Right kidney (tissue), 1 donor: Measurements from ENCODE around the gene ZMIZ1.

Experiments used
- DNase-seq: peaks from one replicate; pipeline ENCODE4 v3.0.0-alpha.2; 2016

ZMIZ1 gene

GRCh38 chr10:79065091-79065551 lies 3.6 kb upstream of the ZMIZ1 start:
- DNase-seq: no peak

DNA sequence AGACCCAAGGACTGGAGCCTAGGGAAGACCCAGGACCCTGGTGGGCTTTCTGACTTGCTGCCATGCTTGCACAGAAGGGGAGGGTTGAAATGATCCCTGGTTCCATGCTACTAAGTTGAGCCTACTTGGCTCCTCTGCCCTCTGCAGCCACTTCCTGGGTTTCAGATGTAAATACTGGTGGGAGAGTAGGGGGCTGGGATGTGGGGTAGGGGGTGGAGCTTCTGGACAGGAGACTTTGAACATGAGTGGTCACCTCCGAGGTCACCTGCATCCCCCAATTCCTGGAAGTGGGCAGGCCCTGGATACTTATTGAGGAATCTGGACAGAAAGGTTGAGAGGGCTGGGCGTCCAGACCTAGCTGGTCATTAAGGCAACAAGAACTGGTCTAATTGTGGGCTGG lies 2.9 kb upstream of the ZMIZ1 start:
- no peak for DNase-seq

GRCh38 chr10:79066411-79067240 lies 2.1 kb upstream of the ZMIZ1 start:
- DNase-seq: peak; percentile 82

DNA sequence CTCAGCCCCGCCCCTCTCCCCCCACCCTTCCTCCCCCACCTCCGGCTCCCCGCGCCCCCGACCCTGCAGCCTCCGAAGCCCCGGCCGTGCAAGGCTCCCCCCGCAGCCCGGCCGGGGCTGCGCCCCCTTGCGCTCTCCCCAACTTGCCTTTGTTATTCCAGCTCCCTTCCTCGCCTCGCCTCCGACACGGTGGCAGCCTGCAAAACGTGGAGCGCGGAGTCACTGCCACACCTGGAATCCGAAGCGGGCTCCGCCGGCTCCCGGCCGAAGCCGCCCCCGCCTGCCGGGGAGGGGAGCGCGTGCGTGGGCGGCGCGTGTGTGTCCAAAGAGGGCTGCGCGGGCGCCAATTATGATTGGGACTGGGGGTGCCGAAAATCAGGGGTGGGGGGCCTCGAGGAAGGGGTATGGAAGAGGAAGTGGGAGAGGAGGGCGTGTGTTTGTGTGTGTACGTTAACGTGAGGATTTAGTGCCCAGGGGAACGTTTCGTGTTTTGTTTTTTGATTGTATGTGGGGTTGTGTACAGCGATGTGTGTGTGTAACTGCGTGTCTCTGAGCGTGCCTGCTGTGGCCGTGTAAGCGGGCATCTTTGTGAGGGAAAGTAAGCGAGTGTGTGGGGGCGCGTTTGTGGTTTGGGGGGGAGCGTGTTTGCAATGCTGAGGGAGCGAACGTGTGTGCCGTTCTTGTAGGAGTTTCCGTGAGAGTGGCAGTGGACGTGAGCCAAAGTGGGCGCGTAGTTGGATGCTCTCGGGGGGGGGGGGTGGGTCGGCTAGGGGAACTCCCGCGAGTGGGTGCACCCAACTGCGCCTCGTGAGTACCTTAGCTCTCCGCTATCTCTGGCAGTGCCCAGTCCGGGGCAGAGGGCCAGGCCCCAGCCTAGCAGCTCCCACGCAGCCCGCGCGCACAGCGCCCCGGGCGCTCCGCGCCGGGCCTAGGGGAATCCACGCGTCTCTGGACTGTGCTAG lies 1.2 kb upstream of the ZMIZ1 start:
- peak; percentile 93 for DNase-seq

- DNase-seq: no peak
Measured at GRCh38 chr10:79068203-79068561, 584 bp upstream of the ZMIZ1 start.

DNA sequence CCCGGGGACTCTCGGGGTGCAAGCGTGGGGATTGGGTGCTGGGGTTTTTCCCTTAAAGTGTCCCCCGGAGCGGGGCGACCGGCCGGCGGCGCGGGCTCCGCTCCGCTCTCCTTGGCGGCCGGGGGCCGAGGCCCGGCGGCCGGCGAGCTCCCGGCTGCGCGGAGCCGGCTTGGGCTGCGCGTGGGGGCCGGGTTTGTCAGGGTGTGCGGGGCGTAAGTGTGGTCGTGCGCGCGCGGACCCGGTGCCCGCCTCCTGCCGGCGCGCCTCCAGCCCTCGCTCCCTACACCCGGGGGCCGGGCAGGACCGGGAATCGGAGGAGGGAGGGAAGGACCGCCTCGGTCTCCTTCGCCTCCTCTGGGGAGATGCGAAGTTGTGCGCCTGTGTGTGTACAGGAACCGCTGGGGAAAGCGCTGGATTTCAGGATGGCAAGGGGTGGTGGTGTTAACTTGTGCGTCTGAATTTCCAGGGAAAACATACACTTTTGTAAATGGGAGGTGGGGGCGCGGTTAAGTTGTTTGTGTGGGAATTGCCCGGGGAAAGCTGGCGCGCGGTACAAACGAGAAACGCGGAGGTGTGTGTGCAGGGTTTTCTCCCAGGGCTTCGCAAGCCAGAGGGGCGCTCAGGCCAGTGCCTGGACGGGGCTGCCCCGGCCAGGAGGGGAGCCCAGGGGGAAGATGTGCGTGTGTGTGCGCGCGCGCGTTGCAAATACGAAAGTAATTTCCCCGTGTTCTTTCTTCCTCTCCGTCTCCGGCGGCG lies 737 bp downstream of the ZMIZ1 start:
- DNase-seq: peak; percentile 88

GRCh38 chr10:79070081-79070605 lies 1.4 kb downstream of the ZMIZ1 start:
- DNase-seq: peak; percentile 82

DNA sequence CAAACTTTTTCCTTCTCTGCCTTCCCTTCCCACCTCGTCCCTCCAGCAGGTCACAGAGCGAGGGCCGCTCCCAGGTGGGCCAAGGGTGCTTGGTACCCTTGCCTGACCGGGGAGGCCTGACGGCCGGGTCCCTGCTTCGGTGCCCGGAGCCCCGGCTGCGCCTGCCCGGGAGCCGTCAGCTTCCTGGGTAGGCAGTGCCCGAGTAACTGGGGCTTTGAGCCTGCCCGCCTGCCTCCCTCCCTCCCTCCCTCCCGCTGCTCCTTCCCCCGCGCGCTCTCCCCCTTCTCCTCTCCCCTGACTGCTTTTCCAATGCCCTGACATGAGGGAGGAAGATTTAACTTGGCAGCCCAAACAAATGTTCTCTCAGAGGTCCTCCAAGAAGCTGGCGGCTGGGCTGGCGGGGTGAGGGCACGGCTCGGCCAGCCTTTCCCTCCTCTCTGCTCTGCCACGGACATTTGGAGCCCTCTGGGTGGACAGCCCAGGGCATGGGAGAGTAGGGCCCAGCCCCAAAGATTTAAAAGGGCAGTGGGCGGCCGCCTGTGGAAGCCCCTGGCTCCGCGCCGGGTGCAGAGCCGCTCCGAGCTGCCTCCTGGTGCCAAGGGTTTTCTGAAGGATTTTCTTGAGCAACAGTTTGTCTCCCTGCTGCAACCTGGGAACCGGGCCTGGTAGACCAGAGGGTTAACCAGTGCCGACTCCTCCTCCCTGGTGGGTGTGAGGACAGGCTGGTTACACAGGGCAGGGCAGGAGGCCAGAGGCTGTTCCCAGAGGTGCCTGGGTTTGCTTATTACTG lies 2.0 kb downstream of the ZMIZ1 start:
- peak; percentile 89 for DNase-seq

- DNase-seq: no peak
Measured at GRCh38 chr10:79071396-79071923, 2.7 kb downstream of the ZMIZ1 start.

DNA sequence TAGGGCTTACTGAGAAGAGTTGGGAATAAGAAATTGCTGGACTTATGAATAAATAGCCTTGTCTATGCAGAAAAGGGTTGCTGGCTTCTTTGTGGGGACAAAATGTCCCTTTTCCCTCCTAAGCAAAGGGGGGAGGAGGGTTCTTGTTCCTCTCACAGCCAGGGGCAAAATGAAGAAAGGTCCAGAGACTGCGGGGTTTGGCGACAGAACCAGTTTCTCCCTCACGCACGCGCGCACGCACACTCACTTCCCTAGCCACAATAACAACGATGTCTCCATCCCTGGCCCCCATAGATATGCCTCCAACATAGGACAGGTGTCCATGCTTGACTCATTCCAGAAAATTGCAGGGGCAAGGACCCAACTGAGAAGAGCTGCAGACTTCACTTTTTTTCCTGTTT lies 3.3 kb downstream of the ZMIZ1 start:
- no peak for DNase-seq

DNA sequence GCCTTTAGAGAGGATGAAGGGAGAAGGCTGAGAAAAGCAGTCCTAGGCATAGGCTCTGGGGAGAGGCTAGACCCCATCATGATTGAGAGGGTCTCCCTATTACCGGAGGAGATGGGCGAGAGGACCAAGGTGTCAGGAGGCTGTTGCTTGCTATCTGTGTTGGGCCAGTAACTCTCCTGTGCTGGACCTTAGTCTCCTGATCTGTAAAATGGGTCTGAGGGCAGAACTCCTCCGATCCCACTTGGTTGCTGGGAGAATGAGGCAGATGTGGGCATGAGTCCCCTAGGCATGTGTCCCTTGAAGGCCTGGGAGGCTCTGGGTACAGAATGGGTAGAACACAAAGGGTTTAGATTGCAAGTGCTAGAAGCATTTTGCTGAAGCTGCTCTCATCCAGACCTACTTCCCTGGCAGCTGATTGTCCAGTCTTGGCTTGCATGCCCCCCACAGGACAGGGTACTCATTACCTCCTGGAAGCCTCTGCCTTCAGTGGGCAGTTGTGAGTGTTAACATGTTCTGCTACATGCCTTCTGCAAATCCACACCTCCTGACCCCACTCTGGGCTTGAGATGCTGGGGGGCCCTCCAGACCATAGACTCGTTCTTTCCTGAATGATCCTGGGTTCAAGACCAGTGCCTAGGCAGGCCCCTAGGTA lies 4.4 kb downstream of the ZMIZ1 start:
- DNase-seq: no peak

DNA sequence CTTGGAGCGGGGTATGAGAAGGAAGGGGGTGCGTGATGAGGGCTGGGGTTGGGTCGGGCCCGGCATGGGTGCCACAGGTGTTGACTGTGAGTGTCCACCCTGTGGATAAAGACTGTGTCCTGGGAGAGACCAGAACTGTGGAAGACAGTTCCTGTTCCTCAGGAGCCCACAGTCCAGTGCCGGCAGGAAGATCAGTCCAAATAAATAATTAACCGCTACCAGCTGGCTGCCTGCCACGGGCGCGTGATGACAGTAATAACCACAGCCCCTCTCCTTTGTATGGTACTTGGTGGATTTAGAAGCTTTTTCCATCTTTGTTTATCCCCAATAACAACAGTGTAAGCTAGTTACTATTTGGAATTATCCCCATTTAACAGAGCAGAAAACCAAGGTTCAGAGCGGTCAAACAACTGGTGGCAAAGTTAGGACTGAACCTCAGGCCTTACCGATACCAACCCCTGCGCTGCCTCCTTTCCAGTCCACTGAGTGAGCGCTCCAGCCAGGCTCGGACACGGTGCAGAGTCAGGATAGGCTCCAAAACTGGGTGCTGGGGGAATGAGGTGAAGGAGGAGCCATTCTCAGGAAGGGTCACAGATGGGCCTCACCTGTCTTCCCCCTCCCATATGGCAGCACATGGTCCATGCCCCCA lies 5.1 kb downstream of the ZMIZ1 start:
- no peak for DNase-seq

DNA sequence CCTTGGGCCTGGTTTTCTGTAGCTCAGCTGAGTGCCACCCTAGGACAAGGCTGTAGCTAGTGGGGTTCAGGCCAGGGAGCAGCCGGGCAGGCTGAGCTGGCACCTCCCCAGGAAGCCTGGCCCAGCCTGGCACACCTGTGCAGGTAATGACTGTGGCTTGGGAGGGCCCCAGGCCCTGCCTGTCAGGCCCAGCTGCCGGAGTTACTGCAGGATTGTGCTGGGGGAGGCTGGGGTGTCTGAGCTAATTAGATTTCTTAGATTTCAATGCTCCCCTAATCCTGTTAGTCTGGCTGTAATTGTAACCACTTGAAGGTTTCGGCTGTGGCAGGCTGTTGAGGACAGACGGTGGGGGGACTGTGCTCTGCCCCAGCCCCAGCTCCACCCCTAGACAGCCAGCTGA lies 6.0 kb downstream of the ZMIZ1 start:
- no peak for DNase-seq

DNA sequence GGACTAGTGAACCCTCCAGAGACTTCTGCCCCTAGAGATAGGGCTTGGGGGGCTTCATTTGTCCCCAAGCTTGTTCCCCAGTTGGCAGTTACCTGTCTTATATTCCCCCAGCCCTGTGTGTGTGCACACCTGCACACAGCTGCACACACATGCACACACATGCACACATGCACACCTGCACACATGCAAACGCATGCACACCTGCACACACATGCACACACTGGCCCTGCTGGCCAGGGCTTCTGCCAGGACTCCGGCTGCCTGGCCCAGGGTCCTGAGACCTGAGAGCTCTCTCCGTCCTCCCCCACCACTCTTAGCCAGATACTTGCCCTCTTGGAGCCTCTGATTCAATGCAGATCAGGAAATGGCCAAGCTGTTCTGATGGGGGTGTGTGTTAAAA lies 6.7 kb downstream of the ZMIZ1 start:
- DNase-seq: no peak

DNA sequence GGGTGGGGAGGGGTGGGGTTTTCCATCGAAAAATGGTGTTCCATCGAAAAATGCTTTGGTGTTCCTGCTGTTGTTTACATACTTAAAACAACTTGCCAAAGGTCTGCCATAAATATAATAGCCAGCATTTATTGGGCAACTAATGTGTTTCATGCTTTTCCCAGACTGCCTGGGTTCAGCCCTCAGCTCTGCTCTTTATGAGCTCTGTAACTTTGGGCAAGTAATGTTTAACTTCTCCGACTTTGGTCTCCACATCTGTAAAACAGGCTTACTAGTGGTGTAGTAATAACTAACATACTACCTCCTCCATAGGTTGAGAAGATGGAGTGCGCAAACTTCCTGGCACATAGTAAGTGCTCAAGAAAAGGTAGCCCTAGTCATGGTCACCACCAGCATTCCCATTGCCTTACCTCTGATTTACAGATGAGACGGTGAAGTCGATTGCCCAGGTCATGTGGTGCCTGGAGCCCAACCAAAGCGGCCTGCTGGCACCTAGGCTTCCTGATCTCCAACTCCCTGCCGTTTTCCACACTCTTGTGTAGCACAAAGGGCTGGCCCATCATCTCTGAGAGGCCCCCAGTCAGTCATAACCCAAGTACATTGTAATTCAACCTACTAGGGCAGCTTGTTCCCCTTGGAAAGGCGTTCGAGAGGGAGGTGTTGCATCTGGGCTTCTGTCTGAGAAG lies 8.9 kb downstream of the ZMIZ1 start:
- no peak for DNase-seq

- no peak for DNase-seq
Measured at GRCh38 chr10:79078367-79079053, 9.7 kb downstream of the ZMIZ1 start.

DNA sequence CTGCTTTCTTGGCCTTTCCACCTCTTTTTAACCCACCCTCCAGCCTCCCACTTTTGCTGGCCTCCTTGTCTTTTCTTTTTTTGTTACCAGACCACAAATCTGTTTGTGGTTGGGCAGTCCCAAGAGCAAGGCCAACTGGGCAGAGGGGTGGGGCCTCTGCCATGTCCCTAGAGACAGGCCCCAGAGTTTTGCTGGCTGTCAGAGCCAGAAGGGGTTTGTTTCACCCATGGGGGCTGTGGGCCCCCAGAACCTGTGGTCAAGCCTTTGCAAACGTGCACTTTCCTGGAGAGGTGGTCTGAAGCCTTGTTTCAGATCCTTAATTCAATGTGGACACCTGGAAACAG lies 10.3 kb downstream of the ZMIZ1 start:
- DNase-seq: no peak

DNA sequence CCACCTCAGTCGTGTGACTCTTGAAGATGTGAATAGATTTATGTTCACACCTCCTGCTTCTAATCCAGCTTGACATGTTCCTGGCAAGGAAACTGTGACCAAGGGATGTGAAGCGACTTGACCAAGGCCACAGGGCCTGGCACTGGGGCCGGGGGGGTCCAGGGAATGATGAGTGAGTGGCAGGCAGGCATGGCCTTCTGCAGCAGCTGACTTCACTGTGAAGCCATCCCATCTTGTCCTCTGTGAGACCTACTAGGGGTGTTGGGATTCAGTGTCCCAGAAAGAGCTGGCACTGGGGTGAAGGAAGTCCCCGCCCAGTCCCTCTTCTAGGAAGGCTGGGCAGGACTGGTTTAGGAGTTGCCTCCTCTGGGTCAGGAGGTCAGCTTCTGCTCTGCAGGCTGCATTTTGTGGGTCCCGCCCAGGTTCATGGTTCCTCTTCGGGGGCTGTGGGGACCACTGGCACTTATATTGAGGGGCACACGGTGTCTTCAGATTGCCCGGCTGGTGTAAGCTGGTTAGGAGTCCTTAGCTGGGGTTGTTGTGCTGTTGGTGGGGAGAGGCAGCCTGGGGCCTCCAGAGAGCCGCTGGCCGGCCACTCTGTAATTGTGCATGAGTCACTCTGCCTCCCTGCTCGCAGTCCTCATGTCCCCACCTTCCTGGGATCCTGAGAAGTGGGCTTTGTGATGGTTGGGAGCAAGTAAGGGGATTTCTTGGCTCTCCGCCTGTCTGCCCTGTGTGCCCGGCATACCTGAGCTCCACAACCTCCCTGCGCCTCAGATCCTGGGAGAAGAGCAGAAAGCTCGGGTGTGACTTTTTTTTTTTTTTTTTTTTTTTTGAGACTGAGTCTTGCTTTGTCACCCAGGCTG lies 11.0 kb downstream of the ZMIZ1 start:
- no peak for DNase-seq
